ENCODE measurements around the gene CACNG1.

The CACNG1 gene

DNA sequence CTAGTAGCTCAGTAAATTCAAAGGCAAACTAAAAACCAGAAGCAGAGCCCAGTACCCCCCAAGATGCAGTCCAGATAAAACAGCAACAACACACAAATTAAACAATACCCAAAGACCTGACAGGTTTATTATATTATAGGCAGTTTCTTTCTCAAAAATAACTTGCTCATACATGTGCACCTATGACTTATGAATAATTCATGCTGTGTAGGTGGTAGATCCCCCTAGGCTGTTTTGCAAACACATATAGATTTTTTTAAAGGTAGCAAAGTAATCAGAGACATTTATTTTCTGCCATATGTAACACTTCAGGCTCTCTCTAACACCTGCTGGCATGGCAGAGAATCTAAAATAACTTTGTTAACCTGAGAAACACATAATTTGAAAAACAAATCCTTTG is 27.2 kb downstream of the CACNG1 start:
- TF ChIP-seq, protein P1, sequence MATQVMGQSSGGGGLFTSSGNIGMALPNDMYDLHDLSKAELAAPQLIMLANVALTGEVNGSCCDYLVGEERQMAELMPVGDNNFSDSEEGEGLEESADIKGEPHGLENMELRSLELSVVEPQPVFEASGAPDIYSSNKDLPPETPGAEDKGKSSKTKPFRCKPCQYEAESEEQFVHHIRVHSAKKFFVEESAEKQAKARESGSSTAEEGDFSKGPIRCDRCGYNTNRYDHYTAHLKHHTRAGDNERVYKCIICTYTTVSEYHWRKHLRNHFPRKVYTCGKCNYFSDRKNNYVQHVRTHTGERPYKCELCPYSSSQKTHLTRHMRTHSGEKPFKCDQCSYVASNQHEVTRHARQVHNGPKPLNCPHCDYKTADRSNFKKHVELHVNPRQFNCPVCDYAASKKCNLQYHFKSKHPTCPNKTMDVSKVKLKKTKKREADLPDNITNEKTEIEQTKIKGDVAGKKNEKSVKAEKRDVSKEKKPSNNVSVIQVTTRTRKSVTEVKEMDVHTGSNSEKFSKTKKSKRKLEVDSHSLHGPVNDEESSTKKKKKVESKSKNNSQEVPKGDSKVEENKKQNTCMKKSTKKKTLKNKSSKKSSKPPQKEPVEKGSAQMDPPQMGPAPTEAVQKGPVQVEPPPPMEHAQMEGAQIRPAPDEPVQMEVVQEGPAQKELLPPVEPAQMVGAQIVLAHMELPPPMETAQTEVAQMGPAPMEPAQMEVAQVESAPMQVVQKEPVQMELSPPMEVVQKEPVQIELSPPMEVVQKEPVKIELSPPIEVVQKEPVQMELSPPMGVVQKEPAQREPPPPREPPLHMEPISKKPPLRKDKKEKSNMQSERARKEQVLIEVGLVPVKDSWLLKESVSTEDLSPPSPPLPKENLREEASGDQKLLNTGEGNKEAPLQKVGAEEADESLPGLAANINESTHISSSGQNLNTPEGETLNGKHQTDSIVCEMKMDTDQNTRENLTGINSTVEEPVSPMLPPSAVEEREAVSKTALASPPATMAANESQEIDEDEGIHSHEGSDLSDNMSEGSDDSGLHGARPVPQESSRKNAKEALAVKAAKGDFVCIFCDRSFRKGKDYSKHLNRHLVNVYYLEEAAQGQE (IDR thresholded peaks at IDR 0.05; ENCODE audit: insufficient replicate concordance, low read depth): no peak
- no peak for TF ChIP-seq SPI1 (IDR thresholded peaks at IDR 0.05; ENCODE audit: borderline replicate concordance, low read depth)
- TF ChIP-seq, protein P2, sequence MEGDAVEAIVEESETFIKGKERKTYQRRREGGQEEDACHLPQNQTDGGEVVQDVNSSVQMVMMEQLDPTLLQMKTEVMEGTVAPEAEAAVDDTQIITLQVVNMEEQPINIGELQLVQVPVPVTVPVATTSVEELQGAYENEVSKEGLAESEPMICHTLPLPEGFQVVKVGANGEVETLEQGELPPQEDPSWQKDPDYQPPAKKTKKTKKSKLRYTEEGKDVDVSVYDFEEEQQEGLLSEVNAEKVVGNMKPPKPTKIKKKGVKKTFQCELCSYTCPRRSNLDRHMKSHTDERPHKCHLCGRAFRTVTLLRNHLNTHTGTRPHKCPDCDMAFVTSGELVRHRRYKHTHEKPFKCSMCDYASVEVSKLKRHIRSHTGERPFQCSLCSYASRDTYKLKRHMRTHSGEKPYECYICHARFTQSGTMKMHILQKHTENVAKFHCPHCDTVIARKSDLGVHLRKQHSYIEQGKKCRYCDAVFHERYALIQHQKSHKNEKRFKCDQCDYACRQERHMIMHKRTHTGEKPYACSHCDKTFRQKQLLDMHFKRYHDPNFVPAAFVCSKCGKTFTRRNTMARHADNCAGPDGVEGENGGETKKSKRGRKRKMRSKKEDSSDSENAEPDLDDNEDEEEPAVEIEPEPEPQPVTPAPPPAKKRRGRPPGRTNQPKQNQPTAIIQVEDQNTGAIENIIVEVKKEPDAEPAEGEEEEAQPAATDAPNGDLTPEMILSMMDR (IDR thresholded peaks at IDR 0.05; ENCODE audit: insufficient read depth, low read length): no peak
- TF ChIP-seq POLR2AphosphoS5 (IDR thresholded peaks at IDR 0.05; ENCODE audit: low read depth): no peak
- Histone ChIP-seq H3K27me3 (ENCODE audit: insufficient read depth, poor library complexity, severe bottlenecking) (no peaks in the 10 kb centered on the region), H3K4me3 (replicated peaks; ENCODE audit: insufficient read depth, low read length) (no peak overlapping the region), H3K27ac (replicated peaks) (no peak overlapping the region)
- no peak for DNase-seq (ENCODE audit: low read depth in 1 of 2, low spot score in 1 of 2)

DNA sequence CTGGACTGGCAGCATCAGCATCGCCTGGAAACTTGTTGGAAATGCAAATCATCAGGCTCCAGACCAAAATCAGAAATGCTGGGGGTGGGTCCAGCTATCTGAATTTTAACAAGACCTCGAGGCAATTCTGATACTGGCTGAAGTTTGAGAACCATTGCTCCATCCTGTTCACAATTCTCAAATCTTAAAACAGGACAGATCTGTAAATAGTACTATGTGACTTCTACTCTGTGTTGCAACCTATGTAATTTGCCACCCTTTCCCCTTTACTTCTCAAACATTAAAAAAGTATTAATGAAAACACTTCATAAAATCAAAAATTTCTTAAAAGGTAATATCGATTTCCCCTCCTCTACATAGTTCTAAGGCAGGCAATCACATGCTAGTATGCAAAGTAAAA is 28.5 kb downstream of the CACNG1 start:
- no peak overlapping the region for H3K4me3 ChIP-seq (replicated peaks; ENCODE audit: insufficient read depth, low read length)
- no peak for DNase-seq (ENCODE audit: low read depth in 1 of 2, low spot score in 1 of 2)
- no peak overlapping the region for H3K27ac ChIP-seq (replicated peaks)
- no peaks in the 10 kb centered on the region for H3K27me3 ChIP-seq (ENCODE audit: insufficient read depth, poor library complexity, severe bottlenecking)
- TF ChIP-seq, protein P2 (IDR thresholded peaks at IDR 0.05; ENCODE audit: insufficient read depth, low read length): no peak
- TF ChIP-seq, protein P1 (IDR thresholded peaks at IDR 0.05; ENCODE audit: insufficient replicate concordance, low read depth): no peak
- TF ChIP-seq SPI1 (IDR thresholded peaks at IDR 0.05; ENCODE audit: borderline replicate concordance, low read depth): no peak
- TF ChIP-seq POLR2AphosphoS5 (IDR thresholded peaks at IDR 0.05; ENCODE audit: low read depth): no peak
- no peak for TF ChIP-seq GABPA (IDR thresholded peaks at IDR 0.05; ENCODE audit: low read depth)

DNA sequence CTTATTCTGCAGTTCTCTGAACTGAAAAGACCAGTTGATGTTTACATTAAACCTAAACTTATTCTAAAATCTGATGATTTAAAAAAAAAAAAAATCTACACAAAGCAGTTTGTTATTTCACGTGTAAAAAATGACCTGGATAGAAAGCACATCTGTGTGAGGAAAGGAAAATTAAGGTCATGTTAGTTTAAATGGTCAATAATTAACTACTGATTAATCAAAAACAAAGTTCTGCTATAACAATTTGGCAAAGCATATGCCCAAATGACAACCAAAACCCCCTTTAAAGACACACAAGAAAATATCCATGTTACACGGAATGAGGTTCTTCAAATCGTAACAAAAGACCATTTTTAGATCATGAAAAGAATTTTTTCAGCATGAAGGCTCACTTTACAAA is 30.4 kb downstream of the CACNG1 start:
- TF ChIP-seq GABPA (IDR thresholded peaks at IDR 0.05; ENCODE audit: low read depth): no peak
- TF ChIP-seq, protein P1 (IDR thresholded peaks at IDR 0.05; ENCODE audit: insufficient replicate concordance, low read depth): no peak
- no peak for TF ChIP-seq POLR2AphosphoS5 (IDR thresholded peaks at IDR 0.05; ENCODE audit: low read depth)
- no peak for TF ChIP-seq SPI1 (IDR thresholded peaks at IDR 0.05; ENCODE audit: borderline replicate concordance, low read depth)
- TF ChIP-seq, protein P2 (IDR thresholded peaks at IDR 0.05; ENCODE audit: insufficient read depth, low read length): no peak
- no peak for DNase-seq (ENCODE audit: low read depth in 1 of 2, low spot score in 1 of 2)
- Histone ChIP-seq H3K4me3 (replicated peaks; ENCODE audit: insufficient read depth, low read length) (no peak overlapping the region), H3K27me3 (ENCODE audit: insufficient read depth, poor library complexity, severe bottlenecking) (no peaks in the 10 kb centered on the region), H3K27ac (replicated peaks) (no peak overlapping the region)
